Erythroblast (primary cell): ENCODE data around the gene UHMK1.

Experiments used
- GATA1 ChIP-seq: IDR thresholded peaks from 2 replicates; pipeline ENCODE4 v1.6.1; 2011; ENCODE audit warnings: low read depth, mild to moderate bottlenecking, control low read depth, low read length, moderate library complexity
- POLR2A ChIP-seq: IDR thresholded peaks from 2 replicates; pipeline ENCODE4 v1.6.1; 2011; ENCODE audit warnings: mild to moderate bottlenecking, low read length

- no peak for TF ChIP-seq POLR2A
- TF ChIP-seq GATA1 = no peak
Observed at GRCh38 chr1:162530307-162530987, 32.8 kb downstream of the UHMK1 start.
